Upper lobe of left lung (tissue), 6 donors: ENCODE data around the gene ARPP21. TPM values are rescaled to one million over a fixed set of nuclear protein-coding genes. Genes with fewer than 3 reads are reported as not detected.

Experiments
- ATAC-seq, 2 donors: fragments of 200-7000 bp; cut with Tn5 transposase; one replicate each; pipeline ENCODE4 v1.9.1; 2022; ENCODE audit warnings: mild to moderate bottlenecking in 2 of 2, moderate library complexity in 2 of 2; ENCODE audit not compliant: low FRiP score in 2 of 2
- DNase-seq, 2 donors: peaks; one replicate each; pipeline ENCODE4 v3.0.0-alpha.2; 2019 to 2020
- H3K27ac ChIP-seq, 4 donors: fragments of 200-600 bp; sonication (generic); one replicate each; pipeline ENCODE4 v1.5.1; 2016 to 2019
- H3K27me3 ChIP-seq, 4 donors: fragments of 200-600 bp; sonication (generic); one replicate each; pipeline ENCODE4 v1.5.1; 2017 to 2019
- H3K36me3 ChIP-seq, 4 donors: fragments of 200-600 bp; sonication (generic); one replicate each; pipeline ENCODE4 v1.5.1; 2016 to 2019
- H3K4me1 ChIP-seq, 4 donors: fragments of 200-600 bp; sonication (generic); one replicate each; pipeline ENCODE4 v1.5.1; 2018 to 2019
- H3K4me3 ChIP-seq, 4 donors: fragments of 200-600 bp; sonication (generic); one replicate each; pipeline ENCODE4 v1.5.1; 2017 to 2019; ENCODE audit warnings: mild to moderate bottlenecking in 2 of 4, moderate library complexity in 1 of 4
- H3K9me3 ChIP-seq, 4 donors: fragments of 200-600 bp; sonication (generic); one replicate each; pipeline ENCODE4 v1.5.1; 2018 to 2019
- CTCF ChIP-seq, 6 experiments: fragments of 450-650 bp in 4 of 6; fragments of 200-600 bp in 2 of 6; sonication (generic) in 2 of 6; IDR thresholded peaks; one replicate each; pipeline ENCODE4 v1.5.1; 2016 to 2019; ENCODE audit warnings: antibody characterized with exemption in 6 of 6
- EP300 ChIP-seq, 4 donors: sonication (generic); formaldehyde crosslinking; IDR thresholded peaks; one replicate each; pipeline ENCODE4 v1.5.1; 2017; ENCODE audit warnings: antibody characterized with exemption in 4 of 4, control low read depth in 2 of 4
- POLR2A ChIP-seq, 4 donors: fragments of 450-650 bp; IDR thresholded peaks; one replicate each; pipeline ENCODE4 v1.5.1; 2016 to 2017; ENCODE audit warnings: antibody characterized with exemption in 4 of 4, mild to moderate bottlenecking in 2 of 4
- POLR2AphosphoS5 ChIP-seq, 2 donors: sonication (generic); formaldehyde crosslinking; IDR thresholded peaks; one replicate each; pipeline ENCODE4 v1.5.1; 2017; ENCODE audit warnings: antibody characterized with exemption in 2 of 2
- WGBS, 2 donors: methylation state at CpG; one replicate each; pipeline ENCODE4 v1.1.5; 2017 to 2018; 5-methylcytosine and 5-hydroxymethylcytosine counted together
- total RNA-seq, 6 donors: library from RNA; depleted of rRNA in 4 of 6; stranded (reverse); fragments of >200 nt in 4 of 6; gene quantifications; one replicate each; pipeline versions ENCODE4 v1.1.0 to v1.2.1, GENCODE V29; 2016 to 2021
- donor health status: DM: no; HTN: no; CAD: no; lungs with moderate emphysema.
- donor health status: DM: no; HTN: yes; CAD: no; lungs with severe emphysema.

The ARPP21 gene
- total RNA-seq, 6 donors from 2014 or later, result not detected

- H3K9me3 ChIP-seq, result no peaks in the 10 kb centered on the region
- no peaks in the 10 kb centered on the region for H3K4me1 ChIP-seq
- ATAC-seq (no peak), DNase-seq (no peak)
- H3K4me3 ChIP-seq, result no peak overlapping the region
- H3K27ac ChIP-seq, result no peak overlapping the region
- H3K36me3 ChIP-seq, result no peaks in the 10 kb centered on the region
- no peaks in the 10 kb centered on the region for H3K27me3 ChIP-seq
- TF ChIP-seq POLR2AphosphoS5 (IDR thresholded peaks at IDR 0.05), result no peak
- no peak for TF ChIP-seq CTCF (IDR thresholded peaks at IDR 0.05)
- no peak for TF ChIP-seq POLR2A (IDR thresholded peaks at IDR 0.05)
- no peak for TF ChIP-seq EP300 (IDR thresholded peaks at IDR 0.05)
- 93 to 95% methylated on average over 3 of the region's 3 CpGs for WGBS, 2 donors
Observed at GRCh38 chr3:35685153-35685552, 45.8 kb downstream of the ARPP21 start.

GRCh38 chr3:35688826-35689225 lies 49.5 kb downstream of the ARPP21 start:
- TF ChIP-seq POLR2AphosphoS5 (IDR thresholded peaks at IDR 0.05), result no peak
- no peak for TF ChIP-seq CTCF (IDR thresholded peaks at IDR 0.05)
- TF ChIP-seq POLR2A (IDR thresholded peaks at IDR 0.05), result no peak
- no peak for TF ChIP-seq EP300 (IDR thresholded peaks at IDR 0.05)
- Histone ChIP-seq H3K9me3 (no peaks in the 10 kb centered on the region), H3K27me3 (no peaks in the 10 kb centered on the region), H3K36me3 (no peaks in the 10 kb centered on the region), H3K4me1 (no peaks in the 10 kb centered on the region), H3K27ac (no peak overlapping the region), H3K4me3 (no peak overlapping the region)
- no peak for ATAC-seq
- no peak for DNase-seq
- WGBS, 2 donors, result 67 to 76% methylated on average over 3 of the region's 3 CpGs

- H3K36me3 ChIP-seq, result no peaks in the 10 kb centered on the region
- no peaks in the 10 kb centered on the region for H3K9me3 ChIP-seq
- no peak overlapping the region for H3K4me3 ChIP-seq
- ATAC-seq (no peak), DNase-seq (no peak)
- TF ChIP-seq POLR2AphosphoS5 (IDR thresholded peaks at IDR 0.05), result no peak
- TF ChIP-seq EP300 (IDR thresholded peaks at IDR 0.05), result no peak
- TF ChIP-seq POLR2A (IDR thresholded peaks at IDR 0.05), result no peak
- no peak for TF ChIP-seq CTCF (IDR thresholded peaks at IDR 0.05)
- no peak overlapping the region for H3K27ac ChIP-seq
- 63 to 80% methylated on average over 4 of the region's 4 CpGs for WGBS, 2 donors
- no peaks in the 10 kb centered on the region for H3K27me3 ChIP-seq
- no peaks in the 10 kb centered on the region for H3K4me1 ChIP-seq
Observed at GRCh38 chr3:35690271-35690670, 50.9 kb downstream of the ARPP21 start.

- no peaks in the 10 kb centered on the region for H3K27me3 ChIP-seq
- no peaks in the 10 kb centered on the region for H3K9me3 ChIP-seq
- H3K27ac ChIP-seq, result no peak overlapping the region
- WGBS, 2 donors, result 50 to 51% methylated on average over 3 of the region's 3 CpGs
- ATAC-seq, result no peak
- H3K4me1 ChIP-seq, result no peaks in the 10 kb centered on the region
- DNase-seq, result no peak
- no peak overlapping the region for H3K4me3 ChIP-seq
- TF ChIP-seq POLR2AphosphoS5 (IDR thresholded peaks at IDR 0.05) (no peak), EP300 (IDR thresholded peaks at IDR 0.05) (no peak), POLR2A (IDR thresholded peaks at IDR 0.05) (no peak), CTCF (IDR thresholded peaks at IDR 0.05) (no peak)
- no peaks in the 10 kb centered on the region for H3K36me3 ChIP-seq
Observed at GRCh38 chr3:35705904-35706303, 66.6 kb downstream of the ARPP21 start.

- Histone ChIP-seq H3K9me3 (no peaks in the 10 kb centered on the region), H3K36me3 (no peaks in the 10 kb centered on the region), H3K27ac (no peak overlapping the region), H3K27me3 (no peaks in the 10 kb centered on the region), H3K4me3 (no peak overlapping the region), H3K4me1 (no peaks in the 10 kb centered on the region)
- WGBS, 2 donors, result 82 to 88% methylated on average over 3 of the region's 3 CpGs
- TF ChIP-seq POLR2AphosphoS5 (IDR thresholded peaks at IDR 0.05), result no peak
- TF ChIP-seq POLR2A (IDR thresholded peaks at IDR 0.05), result no peak
- no peak for TF ChIP-seq EP300 (IDR thresholded peaks at IDR 0.05)
- TF ChIP-seq CTCF (IDR thresholded peaks at IDR 0.05), result no peak
- no peak for DNase-seq
- no peak for ATAC-seq
Observed at GRCh38 chr3:35707904-35708303, 68.6 kb downstream of the ARPP21 start.
